ENCODE data around the gene WDR33. TPM values are rescaled to one million over a fixed set of nuclear protein-coding genes. Genes with fewer than 3 reads are reported as not detected.

The WDR33 gene
- total RNA-seq, 1 experiment from 2014 or later = 26.4 TPM

DNA sequence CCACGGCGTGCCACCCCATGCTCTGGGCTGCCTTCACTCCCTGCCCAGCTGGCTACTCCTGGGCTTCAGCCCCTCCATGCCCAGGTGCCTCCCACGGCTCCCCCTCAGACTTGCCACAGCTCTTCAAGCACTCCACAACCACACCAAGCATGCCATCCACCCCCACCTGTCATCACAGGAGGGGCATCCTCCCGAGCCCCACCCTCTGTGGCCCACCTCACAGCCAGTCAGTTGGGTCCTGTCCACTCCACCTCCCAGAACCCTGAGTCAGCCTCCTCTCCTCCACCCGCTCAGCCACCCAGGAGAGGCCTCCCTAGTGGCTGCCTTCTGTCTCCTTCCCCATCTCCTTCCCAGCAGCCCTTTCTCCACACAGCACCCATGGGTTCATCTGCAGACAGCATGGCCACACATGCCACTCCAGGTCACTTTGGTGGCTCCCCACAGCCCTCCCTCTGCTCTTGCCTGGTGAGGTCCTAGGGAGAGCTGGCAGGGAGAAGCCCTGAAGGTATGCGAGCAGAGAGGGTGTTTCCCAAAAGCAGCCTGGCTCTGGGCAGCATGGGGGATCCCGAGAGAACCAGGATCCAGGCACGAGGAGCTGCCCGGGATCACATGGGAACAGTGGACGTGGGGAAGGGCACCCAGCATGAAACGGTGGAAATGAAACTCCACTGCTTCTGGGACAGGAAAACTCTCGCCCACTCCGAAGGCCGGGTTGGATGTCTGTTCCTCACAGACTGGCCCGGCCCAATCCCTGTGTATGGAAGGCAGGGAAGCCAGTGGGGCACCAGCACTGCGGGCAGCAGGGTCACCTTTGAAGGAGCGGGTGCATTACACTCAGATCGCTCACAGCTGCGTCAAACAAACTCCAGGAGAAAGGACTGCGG lies 138.4 kb downstream of the WDR33 start:
- no peak for DNase-seq (ENCODE audit: low read depth)

DNA sequence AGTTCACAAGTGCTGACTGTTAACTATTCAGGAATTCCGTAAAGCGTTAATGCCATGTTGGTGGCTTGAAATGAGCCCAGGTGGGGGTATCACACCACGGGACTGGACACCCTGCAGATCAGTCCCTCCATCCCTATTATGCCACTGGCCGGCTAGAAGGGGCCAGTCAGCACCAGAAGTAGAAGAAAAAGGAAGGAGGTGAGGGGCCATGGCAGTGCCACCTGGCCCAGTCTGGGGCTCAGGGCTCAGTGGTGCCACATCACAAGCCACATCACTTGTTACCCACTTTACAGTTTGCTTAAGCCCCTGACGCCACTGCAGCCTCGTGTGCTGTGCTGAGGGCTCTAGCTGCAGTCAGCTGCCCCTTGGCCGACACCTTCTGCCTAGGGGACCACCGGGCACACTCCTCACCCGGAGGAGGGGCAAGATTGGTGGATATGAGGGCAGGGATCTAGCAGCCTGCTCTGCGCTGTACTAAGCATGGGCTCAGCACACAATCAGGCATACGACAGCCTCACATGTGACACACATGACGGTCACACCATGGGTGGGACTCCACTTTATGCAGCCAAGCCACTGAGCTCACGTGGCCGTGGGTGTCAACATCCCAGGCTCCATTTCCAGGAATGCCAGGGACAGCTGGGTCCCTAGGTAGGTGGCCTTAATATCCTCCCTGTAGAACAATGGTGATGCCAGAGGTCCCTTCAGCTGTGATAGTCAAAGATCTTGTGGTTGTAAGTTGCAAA lies 139.2 kb downstream of the WDR33 start:
- DNase-seq (ENCODE audit: low read depth) = no peak

DNA sequence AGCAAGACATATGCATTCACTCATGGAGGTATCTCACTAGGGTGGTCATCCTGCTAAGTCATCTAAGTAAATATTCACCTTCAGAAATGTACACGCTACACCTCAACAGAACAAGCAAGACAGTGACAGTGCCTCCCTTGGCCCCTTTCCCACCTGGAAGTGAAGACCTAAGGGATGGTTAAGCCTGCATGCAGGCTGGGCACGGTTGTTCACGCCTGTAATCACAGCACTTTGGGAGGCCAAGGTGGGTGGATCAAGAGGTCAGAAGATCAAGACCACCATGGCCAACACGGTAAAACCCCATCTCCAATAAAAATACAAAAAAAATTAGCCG lies 140.0 kb downstream of the WDR33 start:
- DNase-seq (ENCODE audit: low read depth) = no peak

DNA sequence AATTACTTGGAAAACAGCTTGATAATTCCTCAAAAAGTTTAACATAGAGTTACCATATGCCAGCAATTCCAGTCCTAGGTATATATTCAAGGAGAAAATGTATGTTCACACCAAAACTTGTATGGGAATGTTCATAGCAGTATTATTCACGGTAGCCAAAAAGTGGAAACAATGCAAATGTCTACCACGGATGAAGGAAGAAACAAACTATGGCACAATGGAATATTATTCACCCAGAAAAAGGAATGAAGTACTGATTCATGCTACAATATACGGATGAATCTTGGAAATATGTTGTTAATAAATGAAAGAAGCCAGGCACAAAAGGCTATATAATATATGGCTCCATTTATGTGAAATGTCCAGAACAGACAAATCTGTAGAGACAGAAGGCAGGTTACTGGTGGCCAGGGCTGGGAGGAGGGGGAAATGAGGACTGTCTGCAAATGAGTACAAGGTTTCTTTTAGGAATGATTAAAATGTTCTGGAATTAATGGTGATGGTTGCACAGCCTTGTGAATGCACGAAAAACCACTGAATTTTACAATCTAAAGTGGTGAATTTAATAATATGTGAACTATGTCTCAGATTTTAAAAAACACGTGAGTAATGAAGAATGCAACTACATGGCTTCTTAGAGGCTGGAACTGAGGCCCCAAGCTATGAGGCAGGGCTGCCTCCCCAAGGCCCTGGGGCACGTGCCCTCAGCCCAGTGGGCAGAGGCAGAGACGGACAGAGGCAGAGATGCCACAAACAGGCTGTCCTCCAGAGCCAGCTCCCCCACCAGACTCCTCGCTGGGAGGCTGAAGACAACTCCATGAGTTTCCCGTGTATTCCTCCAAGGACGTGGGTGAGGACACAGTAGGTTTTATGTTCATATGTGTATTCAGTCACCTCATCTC lies 140.7 kb downstream of the WDR33 start:
- DNase-seq (ENCODE audit: low read depth) = no peak

DNA sequence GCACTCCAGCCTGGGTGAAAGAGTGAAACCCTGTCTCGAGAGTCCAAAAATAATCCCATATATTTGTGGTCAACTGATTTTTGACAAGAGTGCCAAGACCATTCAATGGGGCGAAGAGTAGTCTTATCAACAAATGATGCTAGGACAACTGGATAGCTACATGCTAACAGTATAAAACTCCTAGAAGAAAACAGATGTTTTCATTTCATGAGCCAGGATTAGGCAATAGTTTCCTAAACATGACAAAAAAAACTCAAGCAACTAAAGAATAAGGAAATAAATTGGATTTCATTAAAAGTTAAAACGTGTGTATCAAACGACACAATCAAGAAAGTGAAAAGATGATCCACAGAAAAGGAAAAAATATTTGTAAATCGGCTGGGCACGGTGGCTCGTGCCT lies 141.9 kb downstream of the WDR33 start:
- DNase-seq (ENCODE audit: low read depth) = no peak

DNA sequence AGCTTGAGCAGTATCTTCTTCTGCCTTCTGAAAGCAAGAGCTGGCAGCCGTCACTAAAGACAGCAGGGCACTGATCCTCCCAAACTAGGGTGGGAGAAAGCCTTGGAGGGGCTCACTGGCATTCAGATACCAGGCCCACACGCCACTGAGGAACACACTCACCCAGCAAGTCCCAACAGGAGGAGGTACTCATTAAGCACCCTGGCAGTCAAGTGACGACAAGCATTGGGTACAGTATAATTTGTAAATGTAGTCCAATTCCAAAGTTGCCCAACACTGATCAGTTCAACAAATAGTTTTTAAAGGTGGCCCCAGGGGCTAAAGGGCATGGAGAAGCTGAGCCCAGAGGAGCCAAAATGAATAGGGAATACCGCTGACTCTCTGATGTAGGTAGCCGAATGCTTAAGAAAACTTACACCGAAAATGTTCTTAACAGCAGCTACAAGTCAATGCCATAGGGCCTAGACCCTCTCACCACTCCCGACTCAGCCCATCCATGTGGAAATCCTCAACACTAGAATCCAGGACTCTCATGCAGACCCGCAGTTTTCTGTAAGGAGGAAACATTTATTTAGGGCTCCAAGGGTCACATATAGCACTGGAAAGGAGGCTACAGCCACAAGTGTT lies 145.6 kb downstream of the WDR33 start:
- DNase-seq (ENCODE audit: low read depth) = no peak

DNA sequence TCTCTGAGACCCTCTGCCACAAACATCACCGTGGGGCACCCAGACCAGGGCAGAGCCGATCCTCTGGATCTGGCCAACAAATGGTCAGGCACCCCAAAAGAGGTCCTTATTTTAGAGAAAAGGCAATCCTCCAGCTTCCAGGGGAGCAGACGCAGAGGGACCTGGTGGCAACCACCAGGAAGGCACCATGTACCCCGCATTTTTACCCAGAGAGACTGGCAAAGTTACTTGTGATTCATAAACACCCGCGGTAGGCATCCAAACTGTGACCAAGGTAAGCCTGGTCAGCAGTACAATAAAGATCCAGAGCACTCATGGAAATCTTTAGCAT lies 146.1 kb downstream of the WDR33 start:
- DNase-seq (ENCODE audit: low read depth) = no peak

DNA sequence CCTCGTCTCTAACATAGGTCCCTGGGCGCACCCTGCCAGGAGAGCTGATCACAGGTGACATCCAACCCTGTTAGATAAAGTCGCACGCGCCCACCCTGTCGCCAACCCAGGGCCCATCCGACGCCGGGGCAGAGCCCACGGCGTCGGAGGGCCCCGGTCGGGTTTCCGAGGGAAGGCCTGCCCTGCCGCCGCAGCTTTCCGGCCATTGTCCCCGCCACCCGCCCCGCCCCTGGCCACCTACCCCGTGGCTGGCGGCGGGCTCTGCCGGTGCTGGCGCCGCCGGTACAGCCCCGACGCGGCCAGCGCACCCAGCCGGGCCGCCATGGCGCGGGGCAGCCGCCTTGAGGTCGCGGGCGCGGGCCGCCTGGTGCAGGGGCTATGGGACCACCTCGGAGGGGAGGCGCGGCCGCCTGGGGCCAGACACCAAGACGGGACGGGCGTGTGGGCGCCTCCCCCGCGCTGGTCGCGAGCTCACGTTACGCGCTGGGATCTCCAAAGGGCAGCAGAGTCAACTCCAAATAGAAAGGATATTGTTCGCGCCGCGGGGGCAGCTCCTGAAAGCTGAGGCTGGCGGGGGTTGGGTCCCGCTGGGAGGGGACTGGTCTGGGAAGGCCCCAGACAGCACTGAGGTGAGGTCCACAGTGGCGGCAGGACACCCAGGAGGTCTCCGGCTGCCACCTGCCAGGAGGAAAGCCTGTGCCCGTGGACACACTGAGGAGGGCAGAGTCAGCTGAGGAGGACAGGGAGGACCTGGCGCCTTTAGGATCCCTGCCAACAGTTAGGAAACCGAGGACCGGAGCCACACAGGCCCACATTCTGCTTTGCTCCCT lies 146.7 kb downstream of the WDR33 start:
- DNase-seq (ENCODE audit: low read depth) = no peak

DNA sequence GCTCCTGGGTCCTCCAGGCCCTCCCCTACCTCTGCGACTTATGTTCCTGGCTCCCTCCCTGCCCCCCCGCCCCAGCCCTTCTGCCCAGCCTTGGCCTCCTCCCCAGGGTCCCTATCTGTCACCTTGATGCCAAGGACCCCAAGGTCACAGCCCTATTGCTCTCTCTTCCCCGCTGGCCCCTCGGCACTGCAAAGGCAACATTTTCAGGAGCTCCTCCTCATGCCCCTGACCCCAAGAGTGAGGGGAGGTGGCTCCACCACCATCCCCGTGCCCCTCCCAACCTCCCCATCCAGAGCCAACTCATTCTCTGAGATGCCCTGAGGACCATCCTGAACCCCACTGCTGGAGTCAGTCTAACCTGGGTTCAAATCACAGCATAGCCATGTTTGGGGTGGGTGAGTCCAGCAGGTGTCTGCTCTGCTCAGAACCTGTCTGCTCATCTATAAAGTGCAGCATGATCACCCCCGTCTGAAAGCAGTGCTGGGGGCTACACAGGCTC lies 147.4 kb downstream of the WDR33 start:
- DNase-seq (ENCODE audit: low read depth) = no peak

DNA sequence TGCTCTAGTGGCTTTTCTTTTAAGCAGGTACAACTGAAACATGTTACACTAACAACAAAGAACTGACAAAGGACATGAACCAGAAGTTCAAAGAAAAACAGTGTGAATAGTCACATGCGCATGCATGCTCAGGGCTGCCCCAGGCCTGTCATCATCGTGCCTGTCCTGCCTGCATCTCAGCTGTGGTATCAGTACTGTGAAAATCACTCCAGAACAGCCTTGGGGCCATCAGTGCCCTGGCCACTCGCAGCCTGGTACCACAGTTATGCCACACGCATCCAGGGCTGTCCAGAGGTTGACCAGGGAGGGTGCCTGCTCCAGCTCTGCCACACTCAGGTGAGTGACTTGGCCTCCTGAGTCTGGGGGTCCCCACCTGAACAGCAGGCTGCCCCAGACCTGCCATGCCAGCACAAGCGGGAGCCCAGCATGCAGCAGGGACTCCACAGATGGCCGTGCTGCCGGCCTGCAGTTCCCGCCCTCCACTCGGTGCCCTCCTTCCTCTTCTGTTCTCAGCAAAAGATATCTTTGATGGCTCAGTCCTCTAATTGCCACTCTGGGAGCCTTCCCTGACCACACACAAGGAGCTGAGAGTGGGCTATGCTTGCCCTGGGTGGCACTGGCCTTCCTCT lies 147.9 kb downstream of the WDR33 start:
- DNase-seq (ENCODE audit: low read depth) = no peak

DNA sequence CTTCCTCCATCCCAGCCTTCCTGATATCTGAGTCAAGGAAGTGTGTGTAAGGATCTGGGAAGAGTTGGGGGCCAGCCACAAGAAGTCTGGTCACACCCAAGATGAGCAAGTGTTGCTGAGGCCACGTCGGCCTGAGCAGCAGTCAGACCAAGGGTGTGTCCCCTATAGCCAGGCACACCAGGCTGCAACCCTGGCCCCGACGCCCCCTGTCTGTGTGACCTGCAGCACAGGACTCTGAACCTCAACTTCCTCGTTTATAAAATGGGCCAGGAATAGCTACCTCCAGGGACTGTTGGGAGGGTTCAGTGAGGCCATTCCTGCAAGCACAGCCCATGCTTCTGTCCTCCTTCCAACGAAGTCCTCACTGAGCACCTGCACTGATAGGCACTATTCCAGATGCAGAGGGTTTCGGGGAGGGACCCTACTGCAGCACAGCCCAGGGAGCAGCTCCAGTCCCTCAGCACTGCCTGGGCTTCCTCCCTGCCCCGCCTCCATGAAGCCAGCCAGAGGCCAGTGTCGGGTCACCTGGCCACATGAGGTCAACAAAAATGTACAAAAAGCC lies 148.9 kb downstream of the WDR33 start:
- DNase-seq (ENCODE audit: low read depth) = no peak

DNA sequence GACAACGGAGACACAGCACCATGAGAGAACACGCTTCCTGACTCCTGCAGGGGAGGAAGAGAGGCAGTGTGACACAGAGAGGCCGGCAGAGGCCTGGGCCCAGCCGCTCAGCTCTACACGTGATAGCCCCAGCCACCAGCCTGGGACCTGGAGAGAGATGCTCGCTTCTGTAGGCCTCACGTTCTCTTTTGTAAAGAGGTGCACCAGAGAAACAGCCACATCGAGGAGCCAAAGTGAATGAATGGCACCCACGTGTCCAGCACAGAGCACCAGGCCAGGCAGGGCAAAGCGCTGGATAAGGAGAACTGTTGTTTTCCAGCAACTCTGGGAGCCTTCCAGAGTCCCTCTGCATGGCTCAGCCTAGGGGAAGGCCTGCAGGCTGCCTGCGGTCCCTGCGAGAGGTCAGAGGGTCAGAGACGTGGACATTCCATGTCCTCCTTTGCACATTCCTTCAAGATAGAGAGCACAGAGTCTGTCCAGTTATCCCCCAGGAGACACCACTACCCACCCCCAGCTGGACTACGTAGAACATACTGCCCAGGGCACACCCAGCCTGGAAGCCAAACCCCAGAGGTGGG lies 149.8 kb downstream of the WDR33 start:
- no peak for DNase-seq (ENCODE audit: low read depth)

DNA sequence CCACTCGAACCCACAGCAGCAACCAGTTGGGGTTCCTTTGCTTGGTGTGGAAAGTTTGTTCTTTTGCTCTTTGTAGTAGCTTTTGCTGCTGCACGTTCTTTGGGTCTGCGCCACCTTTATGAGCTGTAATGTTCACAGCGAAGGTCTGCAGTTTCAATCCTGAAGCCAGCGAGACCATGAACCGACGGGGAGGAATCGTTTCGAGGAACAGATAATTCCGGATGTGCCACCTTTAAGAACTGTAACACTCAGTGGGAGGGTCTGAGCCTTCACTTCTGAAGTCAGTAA lies 150.7 kb downstream of the WDR33 start:
- DNase-seq (ENCODE audit: low read depth) = no peak

DNA sequence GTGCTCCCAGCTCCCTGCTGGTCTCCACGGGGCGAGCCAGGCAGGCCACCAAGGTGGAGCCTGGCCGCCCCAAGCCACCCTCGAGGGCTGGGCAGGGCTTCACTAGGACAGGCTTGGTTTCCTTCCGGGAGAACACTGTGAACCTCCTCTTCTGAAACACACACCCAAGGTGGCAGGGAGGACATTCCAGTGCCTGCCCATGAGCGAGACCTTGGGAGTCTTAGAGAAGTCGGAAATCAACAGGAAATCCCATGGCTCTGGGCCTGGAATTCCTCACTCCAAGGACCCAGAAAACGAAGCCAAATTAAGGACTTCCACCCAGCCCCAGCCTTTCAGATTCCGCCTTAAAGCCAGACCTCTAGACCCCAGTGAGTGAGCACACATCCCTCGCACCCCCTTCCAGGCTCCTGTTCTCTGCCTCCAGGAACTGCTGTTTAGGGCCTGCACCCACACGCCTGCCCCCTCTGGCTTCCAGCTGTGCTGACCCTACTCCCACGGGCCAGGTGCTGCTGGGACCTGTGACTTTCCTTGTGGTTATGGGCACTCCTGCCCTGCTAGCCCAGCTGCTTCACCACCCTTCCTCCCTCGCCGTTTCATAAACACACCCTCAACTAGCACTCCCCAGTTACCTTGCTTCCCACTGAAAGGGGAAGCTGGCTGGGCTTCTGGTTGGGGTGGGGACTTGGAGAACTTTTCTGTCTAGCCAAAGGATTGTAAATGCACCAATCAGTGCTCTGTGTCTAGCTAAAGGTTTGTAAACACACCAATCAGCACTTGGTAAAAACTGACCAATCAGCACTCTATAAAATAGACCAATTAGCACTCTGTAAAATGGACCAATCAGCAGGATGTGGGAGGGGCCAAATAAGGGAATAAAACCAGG lies 151.3 kb downstream of the WDR33 start:
- DNase-seq (ENCODE audit: low read depth) = no peak

DNA sequence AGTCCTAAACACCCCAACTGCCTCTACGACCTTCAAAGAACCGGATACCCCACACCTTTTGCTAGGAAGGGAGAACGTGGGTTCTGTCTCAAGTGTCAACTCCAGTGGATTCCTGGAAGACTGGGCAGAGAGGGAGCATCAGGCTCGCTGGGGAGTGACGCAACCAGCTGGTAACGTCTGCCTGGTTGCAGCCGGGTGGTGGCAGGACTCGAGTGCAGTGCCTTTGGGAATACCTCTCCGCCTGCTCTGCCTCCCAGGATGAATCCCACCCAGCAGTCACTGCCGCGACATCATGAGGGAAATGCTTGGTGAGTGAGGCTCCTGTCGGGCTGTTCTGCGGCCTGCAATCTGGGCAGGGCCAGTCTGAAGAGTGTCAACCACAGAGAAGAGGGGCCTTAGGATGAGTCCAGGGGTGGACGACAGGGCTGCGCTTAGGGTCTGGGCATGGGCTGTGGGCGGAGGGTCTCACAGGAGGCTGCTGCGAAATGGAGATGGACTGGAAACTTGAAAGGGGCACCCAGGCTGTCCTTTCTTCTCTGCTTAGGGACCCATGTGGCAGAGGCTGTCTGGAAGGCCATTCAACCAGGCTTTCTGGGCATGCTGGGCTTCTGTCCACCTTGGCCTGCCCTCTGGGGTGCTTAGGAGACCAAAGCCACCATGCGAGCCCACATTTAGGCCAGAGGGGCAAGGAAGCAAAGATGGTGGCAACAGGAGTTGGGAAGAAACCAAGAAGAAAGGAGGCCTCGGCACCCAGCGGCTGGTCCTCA lies 152.1 kb downstream of the WDR33 start:
- DNase-seq (ENCODE audit: low read depth) = no peak

DNA sequence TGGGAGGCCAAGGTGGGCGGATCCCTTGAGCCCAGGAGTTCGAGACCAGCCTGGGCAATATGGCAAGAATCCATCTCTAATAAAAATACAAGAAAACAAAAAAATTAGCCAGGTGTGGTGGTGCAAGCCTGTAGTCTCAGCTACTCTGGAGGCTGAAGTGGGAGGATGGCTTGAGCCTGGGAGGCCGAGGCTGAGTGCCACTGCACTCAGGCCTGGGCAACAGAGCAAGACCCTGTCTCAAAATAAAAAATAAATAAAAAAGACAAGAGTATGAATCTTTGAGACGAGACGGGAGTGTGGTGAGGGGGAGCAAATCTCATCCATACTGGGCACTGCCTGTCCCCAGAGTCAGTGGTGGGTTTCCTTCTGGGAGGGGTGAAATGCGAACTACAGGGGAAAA lies 152.8 kb downstream of the WDR33 start:
- no peak for DNase-seq (ENCODE audit: low read depth)

DNA sequence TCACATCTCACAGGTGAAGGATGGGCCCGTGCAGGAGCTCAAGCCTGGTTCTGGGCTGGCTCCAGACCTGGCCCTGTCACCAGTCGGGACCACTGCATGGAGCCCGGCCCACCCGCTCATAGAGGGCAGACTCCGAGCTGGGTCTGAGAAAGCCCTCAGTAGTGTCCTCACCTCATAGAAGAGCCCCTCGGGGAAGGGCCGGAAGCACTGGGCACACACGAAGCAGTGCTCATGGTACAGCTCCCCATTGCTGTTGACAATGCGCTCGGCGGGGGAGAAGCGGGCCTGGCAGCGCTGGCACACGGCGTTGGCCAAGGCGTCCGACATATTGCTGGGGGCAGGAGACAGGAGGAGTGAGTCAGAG lies 153.8 kb downstream of the WDR33 start:
- DNase-seq (ENCODE audit: low read depth) = no peak

DNA sequence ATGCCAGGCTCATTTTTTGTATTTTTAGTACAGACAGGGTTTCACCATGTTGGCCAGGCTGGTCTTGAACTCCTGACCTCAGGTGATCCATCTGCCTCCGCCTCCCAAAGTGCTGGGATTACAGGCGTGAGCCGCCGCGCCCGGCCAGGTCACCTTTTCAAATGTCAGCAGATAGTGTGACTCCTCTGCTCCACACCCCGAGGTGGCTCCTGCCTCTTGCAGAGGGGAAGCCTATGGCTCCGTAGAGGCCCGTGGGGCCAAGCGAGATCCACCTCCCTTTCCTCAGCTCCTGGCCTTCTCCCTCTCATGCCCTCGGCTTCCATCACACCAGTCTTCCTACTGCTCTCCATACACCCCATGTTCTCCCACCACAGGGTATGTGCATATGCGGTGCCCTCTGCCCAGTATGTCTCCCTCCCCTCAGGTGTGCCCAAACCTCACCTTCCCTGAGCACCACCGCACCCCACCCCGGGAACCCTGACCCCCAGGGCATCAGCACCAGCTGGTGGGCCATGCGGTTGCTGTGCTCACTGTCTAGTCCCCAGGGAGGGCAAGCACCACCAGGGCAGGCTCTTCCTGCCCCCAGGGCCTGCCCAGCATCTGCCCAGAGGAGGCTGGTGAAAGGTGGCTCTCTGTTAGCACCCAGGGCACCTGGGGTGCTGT lies 154.3 kb downstream of the WDR33 start:
- DNase-seq (ENCODE audit: low read depth) = no peak

Data from M059J (cell line).